Mesenchymal stem cell (in vitro differentiated cells and primary cell): ENCODE measurements around the gene GCG.

Experiments
- DNase-seq: peaks from one replicate; pipeline ENCODE4 v3.0.0-alpha.2; 2013
- H2AFZ ChIP-seq: one replicate; pipeline ENCODE4 v1.6.1; 2013; ENCODE audit warnings: low read depth, mild to moderate bottlenecking, control low read depth, inconsistent platforms, low read length, moderate library complexity
- H2AK5ac ChIP-seq: 2 replicates; pipeline ENCODE4 v1.6.1; 2013; ENCODE audit warnings: low read length, moderate library complexity, mild to moderate bottlenecking, inconsistent platforms; ENCODE audit not compliant: severe bottlenecking
- H2BK120ac ChIP-seq: one replicate; pipeline ENCODE4 v1.6.1; 2013; ENCODE audit warnings: low read depth, mild to moderate bottlenecking, inconsistent platforms, low read length, moderate library complexity
- H2BK12ac ChIP-seq, 2 experiments: one replicate each; pipeline ENCODE4 v1.6.1; 2013; ENCODE audit warnings: inconsistent platforms in 2 of 2, low read length in 2 of 2, mild to moderate bottlenecking in 2 of 2, moderate library complexity in 2 of 2, control low read depth in 1 of 2
- H2BK15ac ChIP-seq: one replicate; pipeline ENCODE4 v1.6.1; 2013; ENCODE audit warnings: mild to moderate bottlenecking, low read depth, inconsistent platforms; ENCODE audit not compliant: poor library complexity, severe bottlenecking
- H2BK5ac ChIP-seq: 2 replicates; pipeline ENCODE4 v1.6.1; 2013; ENCODE audit warnings: low read depth, mild to moderate bottlenecking, low read length, control low read depth, inconsistent platforms; ENCODE audit not compliant: poor library complexity, severe bottlenecking
- H3K14ac ChIP-seq, 2 experiments: one replicate each; pipeline ENCODE4 v1.6.1; 2013; ENCODE audit warnings: inconsistent platforms in 2 of 2, low read length in 2 of 2, control low read depth in 1 of 2, mild to moderate bottlenecking in 1 of 2, moderate library complexity in 1 of 2
- H3K18ac ChIP-seq, 2 experiments: one replicate each; pipeline ENCODE4 v1.6.1; 2013; ENCODE audit warnings: inconsistent platforms in 2 of 2, low read length in 2 of 2, control low read depth in 1 of 2, low read depth in 1 of 2, mild to moderate bottlenecking in 1 of 2
- H3K23ac ChIP-seq, 2 experiments: one replicate each; pipeline ENCODE4 v1.6.1; 2013; ENCODE audit warnings: inconsistent platforms in 2 of 2, low read length in 2 of 2, mild to moderate bottlenecking in 2 of 2, moderate library complexity in 2 of 2, control low read depth in 1 of 2
- H3K27ac ChIP-seq: 2 replicates; pipeline ENCODE4 v1.5.1; 2013; ENCODE audit warnings: mild to moderate bottlenecking, moderate library complexity, low read length, control low read depth, inconsistent platforms; ENCODE audit not compliant: poor library complexity, severe bottlenecking
- H3K27me3 ChIP-seq, 2 experiments: 2 replicates each; pipeline versions ENCODE4 v1.6.1 to v1.7.0; 2013; ENCODE audit warnings: low read length in 2 of 2, mild to moderate bottlenecking in 2 of 2, moderate library complexity in 2 of 2, control low read depth in 1 of 2, inconsistent platforms in 1 of 2; ENCODE audit not compliant: control insufficient read depth in 1 of 2, insufficient read depth in 1 of 2
- H3K36me3 ChIP-seq, 2 experiments: 2 replicates each; pipeline versions ENCODE4 v1.6.1 to v1.7.0; 2013; ENCODE audit warnings: low read length in 2 of 2, control low read depth in 1 of 2, inconsistent platforms in 1 of 2, low read depth in 1 of 2, mild to moderate bottlenecking in 1 of 2; ENCODE audit not compliant: insufficient read depth in 2 of 2, control insufficient read depth in 1 of 2
- H3K4ac ChIP-seq, 2 experiments: one replicate each; pipeline ENCODE4 v1.6.1; 2013; ENCODE audit warnings: inconsistent platforms in 2 of 2, low read length in 2 of 2, mild to moderate bottlenecking in 2 of 2, moderate library complexity in 2 of 2, control low read depth in 1 of 2, low read depth in 1 of 2
- H3K4me1 ChIP-seq: 2 replicates; pipeline ENCODE4 v1.6.1; 2013; ENCODE audit warnings: low read depth, low read length, control low read depth; ENCODE audit not compliant: control insufficient read depth, insufficient read depth
- H3K4me2 ChIP-seq: 2 replicates; pipeline ENCODE4 v1.6.1; 2013; ENCODE audit warnings: low read length, mild to moderate bottlenecking, inconsistent platforms; ENCODE audit not compliant: poor library complexity, severe bottlenecking
- H3K4me3 ChIP-seq, 2 experiments: 2 replicates each; pipeline versions ENCODE4 v1.5.1 to v1.7.0; 2013; ENCODE audit warnings: low read length in 2 of 2, mild to moderate bottlenecking in 2 of 2, control low read depth in 1 of 2, low read depth in 1 of 2; ENCODE audit not compliant: insufficient read depth in 1 of 2
- H3K79me1 ChIP-seq: replicated peaks from 2 replicates; pipeline ENCODE4 v1.6.1; 2013; ENCODE audit warnings: mild to moderate bottlenecking, control low read depth, low read length, inconsistent platforms; ENCODE audit not compliant: poor library complexity, severe bottlenecking
- H3K9ac ChIP-seq: 2 replicates; pipeline ENCODE4 v1.7.0; 2013; ENCODE audit warnings: mild to moderate bottlenecking, low read length, moderate library complexity
- H3K9me3 ChIP-seq: 2 replicates; pipeline ENCODE4 v1.7.0; 2013; ENCODE audit warnings: mild to moderate bottlenecking, low read length; ENCODE audit not compliant: control insufficient read depth
- H4K8ac ChIP-seq: one replicate; pipeline ENCODE4 v1.6.1; 2013; ENCODE audit warnings: inconsistent platforms, mild to moderate bottlenecking, low read length, moderate library complexity
- H4K91ac ChIP-seq: one replicate; pipeline ENCODE4 v1.6.1; 2013; ENCODE audit warnings: mild to moderate bottlenecking, low read length, inconsistent platforms
- WGBS: methylation state at CpG from one replicate; pipeline ENCODE4 v1.1.7; 2013; ENCODE audit warnings: mixed read lengths; 5-methylcytosine and 5-hydroxymethylcytosine counted together

The GCG gene

DNA sequence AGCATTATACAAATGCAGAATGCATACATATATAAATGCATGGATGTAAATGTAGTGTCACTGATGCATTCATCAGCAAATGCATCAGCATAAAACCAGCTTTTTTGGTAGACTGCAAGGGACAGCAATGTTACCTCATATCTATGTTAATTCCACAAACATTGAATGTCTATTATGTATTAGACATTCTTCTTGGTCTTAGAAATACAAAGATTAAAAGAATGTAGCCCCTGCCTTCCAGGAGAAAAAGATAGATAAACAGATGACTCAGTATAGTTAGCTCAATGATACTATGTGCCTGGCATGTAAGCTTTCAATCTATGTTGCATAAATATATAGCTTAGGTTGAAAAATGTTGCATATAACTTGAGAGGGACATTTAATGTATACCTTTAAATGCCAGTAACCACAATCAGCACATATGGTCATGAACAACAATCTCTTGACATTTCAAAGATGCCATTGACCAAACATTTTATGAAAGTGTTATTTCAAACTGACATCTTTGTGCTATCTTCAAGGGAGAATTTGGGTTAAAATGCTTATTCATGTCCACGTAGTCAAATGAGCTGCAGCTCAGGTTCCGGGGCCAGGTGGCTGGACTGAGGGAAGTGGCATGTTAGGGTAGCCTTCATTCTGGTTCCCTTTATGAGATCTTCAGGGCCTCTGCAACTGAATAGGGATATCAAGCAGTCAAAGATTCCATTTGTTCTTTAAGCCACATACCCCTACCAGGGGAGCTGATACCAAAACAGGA is 45.2 kb upstream of the GCG start:
- Histone ChIP-seq H3K27ac (peak overlapping the region; percentile 66), H3K79me1 (no peaks in the 10 kb centered on the region), H2BK15ac (no peak overlapping the region), H2AK5ac (no peak overlapping the region), H4K91ac (no peak overlapping the region), H3K4me2 (no peak overlapping the region), H2BK5ac (no peak overlapping the region), H3K4ac (no peak overlapping the region), H3K23ac (no peak overlapping the region), H3K4me3 (no peak overlapping the region), H2BK120ac (no peak overlapping the region), H3K36me3 (peaks cover 0 to 100% of the 10 kb centered on the region in 2 experiments), H3K14ac (no peak overlapping the region), H3K4me1 (peaks cover 5% of the 10 kb centered on the region), H2BK12ac (no peak overlapping the region), H3K27me3 (no peaks in the 10 kb centered on the region), H3K18ac (no peak overlapping the region), H4K8ac (no peak overlapping the region), H3K9me3 (no peaks in the 10 kb centered on the region), H3K9ac (no peak overlapping the region), H2AFZ (no peak overlapping the region)
- WGBS, result 80% methylated on average over 2 of the region's 2 CpGs
- peak; percentile 50 for DNase-seq

DNA sequence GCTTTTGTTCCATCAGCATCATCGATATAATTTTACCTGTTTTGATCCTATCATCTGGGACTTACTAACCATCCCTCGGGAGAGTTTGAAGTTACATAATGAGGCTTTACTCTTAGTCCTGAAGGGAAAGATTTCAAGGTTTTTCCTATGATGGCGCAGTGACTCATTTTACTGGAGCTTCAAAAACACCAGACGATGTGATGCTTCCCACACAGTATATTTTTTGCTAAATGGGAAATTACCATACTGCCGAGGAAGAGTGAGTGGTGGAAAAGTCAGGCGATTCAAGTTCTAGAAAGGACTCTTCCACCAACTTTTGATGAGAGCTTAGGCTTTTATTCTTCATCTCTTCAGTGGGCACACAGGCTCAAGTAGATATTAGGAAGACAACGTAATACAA is 44.6 kb upstream of the GCG start:
- Histone ChIP-seq H3K23ac (no peak overlapping the region), H3K4me3 (no peak overlapping the region), H3K4me1 (peaks cover 5% of the 10 kb centered on the region), H3K9ac (no peak overlapping the region), H3K4ac (no peak overlapping the region), H3K9me3 (no peaks in the 10 kb centered on the region), H2BK15ac (no peak overlapping the region), H2BK120ac (no peak overlapping the region), H2AFZ (no peak overlapping the region), H3K79me1 (no peaks in the 10 kb centered on the region), H3K18ac (no peak overlapping the region), H2BK5ac (no peak overlapping the region), H3K4me2 (no peak overlapping the region), H3K14ac (no peak overlapping the region), H2BK12ac (no peak overlapping the region), H4K91ac (no peak overlapping the region), H4K8ac (no peak overlapping the region), H3K27ac (peak overlapping the region; percentile 66), H3K27me3 (no peaks in the 10 kb centered on the region), H2AK5ac (no peak overlapping the region), H3K36me3 (peaks cover 0 to 100% of the 10 kb centered on the region in 2 experiments)
- peak; percentile 68 for DNase-seq
- 69% methylated on average over 6 of the region's 7 CpGs for WGBS

DNA sequence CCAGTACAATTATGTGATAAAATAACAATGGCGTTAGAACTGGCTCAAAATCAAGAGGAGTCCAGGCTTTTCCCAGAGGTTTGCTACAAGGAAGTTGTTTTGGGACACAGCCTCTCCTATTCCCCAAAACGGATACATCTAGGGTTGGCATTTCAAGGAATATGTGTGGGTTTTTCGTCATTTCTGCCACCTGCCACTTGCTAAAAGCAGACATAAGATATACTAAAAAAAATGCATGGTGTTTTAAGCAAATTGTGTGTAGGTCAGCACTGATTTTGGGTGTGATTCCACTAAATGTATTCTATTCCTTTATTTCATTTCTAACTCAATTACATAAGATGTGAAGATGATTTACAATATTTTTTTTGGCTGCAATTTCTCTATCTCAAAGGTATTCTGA is 36.4 kb upstream of the GCG start:
- H3K27ac ChIP-seq, result no peak overlapping the region
- H3K36me3 ChIP-seq, result peaks cover 0 to 100% of the 10 kb centered on the region in 2 experiments
- H3K4ac ChIP-seq, result no peak overlapping the region
- no peak overlapping the region for H4K91ac ChIP-seq
- 100% methylated on average over 1 of the region's 3 CpGs for WGBS
- H2BK12ac ChIP-seq, result no peak overlapping the region
- H3K79me1 ChIP-seq, result no peaks in the 10 kb centered on the region
- no peak overlapping the region for H3K18ac ChIP-seq
- H2AK5ac ChIP-seq, result no peak overlapping the region
- H3K14ac ChIP-seq, result no peak overlapping the region
- no peak overlapping the region for H3K9ac ChIP-seq
- no peak overlapping the region for H4K8ac ChIP-seq
- no peak for DNase-seq
- H2BK120ac ChIP-seq, result no peak overlapping the region
- H3K23ac ChIP-seq, result no peak overlapping the region
- no peak overlapping the region for H2AFZ ChIP-seq
- H2BK15ac ChIP-seq, result no peak overlapping the region
- no peak overlapping the region for H3K4me3 ChIP-seq
- H3K4me1 ChIP-seq, result peaks cover 2% of the 10 kb centered on the region
- H3K9me3 ChIP-seq, result no peaks in the 10 kb centered on the region
- no peak overlapping the region for H2BK5ac ChIP-seq
- no peak overlapping the region for H3K4me2 ChIP-seq
- H3K27me3 ChIP-seq, result no peaks in the 10 kb centered on the region

DNA sequence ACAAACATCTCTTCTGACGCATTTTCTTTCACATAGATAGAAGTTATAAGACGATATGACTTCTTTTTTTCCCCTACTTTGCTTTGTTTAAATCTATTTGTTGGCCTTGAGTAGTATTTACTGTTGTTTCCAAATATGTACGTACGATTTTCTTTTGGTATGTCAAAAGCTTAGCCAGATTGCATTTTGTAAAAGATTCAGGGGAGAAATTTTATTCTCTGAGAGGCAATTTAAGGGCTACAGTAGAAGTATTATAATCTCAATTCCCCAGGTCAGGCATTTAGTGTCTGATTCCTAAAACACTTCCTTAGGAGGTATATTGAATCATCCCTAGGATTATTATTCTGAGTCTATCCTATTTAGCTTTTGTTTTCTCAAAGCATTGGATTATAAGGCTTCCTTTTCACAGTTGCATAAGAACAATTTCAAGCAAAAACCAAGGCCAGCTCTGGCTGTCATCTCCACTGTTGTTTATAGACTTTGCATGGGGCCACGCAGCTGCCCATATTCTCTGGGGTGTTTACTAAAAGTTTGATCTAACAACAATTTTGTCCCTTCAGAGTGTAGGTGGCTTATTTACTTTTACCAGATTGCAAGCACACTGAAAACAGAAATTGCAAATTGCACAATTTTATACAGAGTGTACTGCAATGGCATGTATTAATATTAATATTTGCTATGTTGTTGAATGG is 33.6 kb upstream of the GCG start:
- H2AFZ ChIP-seq, result no peak overlapping the region
- no peak overlapping the region for H3K4me3 ChIP-seq
- no peak overlapping the region for H2BK120ac ChIP-seq
- H3K27me3 ChIP-seq, result no peaks in the 10 kb centered on the region
- no peak overlapping the region for H2BK15ac ChIP-seq
- peaks cover 0 to 100% of the 10 kb centered on the region in 2 experiments for H3K36me3 ChIP-seq
- H3K27ac ChIP-seq, result no peak overlapping the region
- no peak overlapping the region for H3K23ac ChIP-seq
- no peak overlapping the region for H4K8ac ChIP-seq
- H3K4me1 ChIP-seq, result peaks cover 2% of the 10 kb centered on the region
- 89% methylated on average over 4 of the region's 5 CpGs for WGBS
- no peak for DNase-seq
- H3K4me2 ChIP-seq, result no peak overlapping the region
- no peak overlapping the region for H3K14ac ChIP-seq
- no peak overlapping the region for H4K91ac ChIP-seq
- no peak overlapping the region for H2AK5ac ChIP-seq
- no peak overlapping the region for H3K4ac ChIP-seq
- no peak overlapping the region for H2BK12ac ChIP-seq
- H3K9ac ChIP-seq, result no peak overlapping the region
- no peaks in the 10 kb centered on the region for H3K79me1 ChIP-seq
- no peaks in the 10 kb centered on the region for H3K9me3 ChIP-seq
- H2BK5ac ChIP-seq, result no peak overlapping the region
- no peak overlapping the region for H3K18ac ChIP-seq
